HFFc6 (cell line): ENCODE measurements around the gene ZKSCAN7. TPM values are rescaled to one million over a fixed set of nuclear protein-coding genes. Genes with fewer than 3 reads are reported as not detected.

ENCODE experiments used
- total RNA-seq, 6 experiments: library from RNA; stranded (reverse); fragmentation: NEBNext Ultra II Directional; extraction: Animal tissue kit (Norgen Biotek cat#: 25700); gene quantifications; 2 replicates in 1 of 6; 3 replicates in 5 of 6; pipeline ENCODE4 v1.2.3, GENCODE V29; 2021

Gene ZKSCAN7
- total RNA-seq, 6 experiments from 2014 or later, result 0.57 to 1.2 (median 0.94) TPM

Other genes with a start within 250 kb of the ZKSCAN7 start
- 10 to 100 TPM; 18.4 to 22.4 (median 20.4) TPM for gene TCAIM, start 216.4 kb upstream of the ZKSCAN7 start, total RNA-seq
- 10 to 100 TPM; 11.5 to 13.0 (median 12.5) TPM for gene ZNF445, start 77.5 kb upstream of the ZKSCAN7 start, total RNA-seq
- under 1 TPM; 0.05 to 0.23 (median 0.14) TPM for gene ZNF660, start 29.8 kb downstream of the ZKSCAN7 start, total RNA-seq
- 10 to 100 TPM; 12.0 to 13.5 (median 12.2) TPM for gene ZNF197, start 69.8 kb downstream of the ZKSCAN7 start, total RNA-seq
- gene ZNF35, start 93.5 kb downstream of the ZKSCAN7 start, total RNA-seq, result 10 to 100 TPM in 3 of 6 experiments, 1 to 10 TPM in 3; 8.6 to 10.7 (median 10.0) TPM
- gene ZNF502, start 157.5 kb downstream of the ZKSCAN7 start, total RNA-seq, result under 1 TPM; 0.09 to 0.88 (median 0.56) TPM
- 1 to 10 TPM; 1.0 to 2.0 (median 1.7) TPM for gene ZNF501, start 174.4 kb downstream of the ZKSCAN7 start, total RNA-seq
- 10 to 100 TPM; 25.5 to 36.7 (median 30.1) TPM for gene KIAA1143, start 206.4 kb downstream of the ZKSCAN7 start, total RNA-seq
- 10 to 100 TPM in 3 of 6 experiments, 1 to 10 TPM in 3; 4.4 to 11.9 (median 9.7) TPM for gene KIF15, start 206.6 kb downstream of the ZKSCAN7 start, total RNA-seq